HG03558 (cell line): ENCODE measurements around the gene RECQL5.

Experiments
- ATAC-seq: cut with Tn5 transposase; IDR thresholded peaks from one replicate; pipeline ENCODE4 v1.9.1; 2021; ENCODE audit warnings: moderate number of reproducible peaks; ENCODE audit not compliant: unreplicated experiment; ENCODE audit errors: extremely low read depth

Gene RECQL5

DNA sequence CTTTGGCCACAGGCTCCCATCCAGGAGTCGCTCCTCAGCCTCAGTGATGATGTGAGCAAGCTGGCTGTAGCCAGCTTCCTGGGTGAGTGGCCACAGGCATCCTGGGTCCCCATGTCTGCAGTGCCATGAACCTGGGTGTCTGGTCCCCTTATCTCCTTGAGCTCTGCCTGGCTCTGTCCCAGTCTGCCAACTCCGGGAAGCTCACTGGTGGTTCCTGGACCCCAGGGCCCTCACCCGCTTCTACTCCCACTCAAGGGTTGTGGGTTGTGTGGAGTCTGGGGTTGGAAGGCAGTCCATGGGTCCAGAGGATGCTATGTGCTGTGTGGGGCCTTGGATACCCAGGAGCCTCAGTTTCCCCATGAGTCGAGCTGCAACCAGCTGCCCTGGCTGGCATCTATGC, 45.5 kb downstream of the RECQL5 start:
- ATAC-seq: no peak

DNA sequence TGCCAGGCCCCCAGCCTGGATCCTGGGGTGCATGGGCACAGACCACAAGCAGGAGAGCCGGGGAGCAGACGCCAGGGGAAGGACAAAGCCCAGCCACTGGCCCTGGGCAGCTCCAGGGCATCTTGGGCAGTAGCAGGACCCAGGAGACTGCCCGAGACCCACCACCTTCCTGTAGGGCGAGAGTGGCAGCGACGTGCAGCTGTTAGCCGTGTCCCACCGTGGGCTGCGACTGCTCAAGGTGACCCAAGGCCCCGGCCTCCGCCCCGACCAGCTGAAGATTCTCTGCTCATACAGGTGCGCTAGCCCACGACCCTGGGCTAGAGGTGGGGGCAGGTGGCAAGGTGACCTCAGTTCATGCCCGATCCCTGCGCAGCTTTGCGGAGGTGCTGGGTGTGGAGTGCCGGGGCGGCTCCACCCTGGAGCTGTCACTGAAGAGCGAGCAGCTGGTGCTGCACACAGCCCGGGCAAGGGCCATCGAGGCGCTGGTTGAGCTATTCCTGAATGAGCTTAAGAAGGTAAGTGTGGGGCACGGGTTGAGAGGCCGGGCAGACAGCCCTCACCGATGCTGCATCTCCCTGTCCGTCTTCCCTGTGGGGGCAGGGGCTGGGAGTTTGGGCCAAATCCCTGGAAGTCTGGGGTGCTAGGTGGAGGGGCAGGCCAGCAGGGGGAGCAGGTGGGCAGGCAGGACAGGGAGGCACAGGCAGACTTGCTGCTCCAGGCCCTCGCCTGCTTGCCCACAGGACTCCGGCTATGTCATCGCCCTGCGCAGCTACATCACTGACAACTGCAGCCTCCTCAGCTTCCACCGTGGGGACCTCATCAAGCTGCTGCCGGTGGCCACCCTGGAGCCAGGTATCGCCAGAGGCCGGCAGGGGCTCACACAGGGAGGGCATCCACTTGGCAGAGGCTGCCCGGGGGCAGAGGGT, 47.2 kb downstream of the RECQL5 start:
- no peak for ATAC-seq

DNA sequence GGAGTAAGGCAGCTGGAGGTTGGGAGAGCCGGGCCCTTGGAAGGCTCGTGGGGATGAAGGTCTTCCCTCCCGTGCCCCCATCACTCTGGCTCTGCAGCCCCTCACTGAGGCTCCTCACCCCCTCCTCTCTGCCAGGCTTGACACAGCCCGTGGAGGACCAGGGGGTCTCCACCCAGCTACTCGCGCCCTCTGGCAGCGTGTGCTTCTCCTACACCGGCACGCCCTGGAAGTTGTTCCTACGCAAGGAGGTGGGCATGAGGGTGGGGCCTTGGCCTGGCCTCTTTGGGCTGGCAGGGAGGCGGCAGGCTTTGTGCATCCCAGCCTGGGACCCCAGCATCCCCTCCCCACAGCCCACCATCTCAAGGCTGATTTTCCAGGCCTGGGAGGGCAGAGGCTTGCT, 49.3 kb downstream of the RECQL5 start:
- no peak for ATAC-seq

DNA sequence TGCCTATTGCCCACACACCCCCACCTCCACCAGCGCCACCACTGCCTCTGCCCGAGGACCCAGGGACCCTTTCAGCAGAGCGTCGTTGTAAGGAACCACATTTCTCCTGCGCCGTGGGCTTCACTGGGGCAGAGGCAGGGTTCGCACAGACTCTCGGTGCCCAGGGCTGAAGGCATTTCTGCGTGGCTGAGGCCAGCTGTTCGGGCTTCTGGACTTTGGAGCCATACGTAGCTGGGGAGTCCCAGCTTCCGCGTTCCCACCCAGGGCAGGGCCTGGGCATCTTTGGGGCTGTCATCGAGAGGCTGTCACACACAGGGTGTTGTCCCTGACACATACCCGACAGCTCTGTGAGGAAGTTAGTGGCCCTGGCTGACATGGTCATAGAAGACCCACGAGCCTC, 49.7 kb downstream of the RECQL5 start:
- ATAC-seq: no peak

DNA sequence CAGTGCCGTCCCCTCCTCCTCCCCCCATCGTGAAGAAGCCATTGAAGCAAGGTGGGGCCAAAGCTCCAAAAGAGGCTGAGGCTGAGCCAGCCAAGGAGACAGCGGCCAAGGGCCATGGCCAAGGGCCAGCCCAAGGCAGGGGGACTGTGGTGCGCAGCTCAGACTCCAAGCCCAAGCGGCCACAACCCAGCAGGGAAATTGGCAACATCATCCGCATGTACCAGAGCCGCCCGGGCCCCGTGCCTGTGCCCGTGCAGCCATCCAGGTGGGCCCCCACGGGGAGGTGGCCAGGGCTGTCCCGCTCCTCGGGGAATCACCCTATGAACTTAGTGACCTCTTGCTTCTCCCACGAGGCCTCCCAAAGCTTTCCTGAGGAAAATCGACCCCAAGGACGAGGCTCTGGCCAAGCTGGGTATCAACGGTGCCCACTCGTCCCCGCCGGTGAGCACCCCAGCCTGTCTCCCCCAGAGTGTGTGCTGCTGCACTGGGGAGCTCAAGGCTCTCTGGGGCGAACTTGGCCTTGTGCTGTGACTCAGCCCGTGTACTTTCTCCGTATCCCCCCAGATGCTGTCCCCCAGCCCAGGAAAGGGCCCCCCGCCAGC, 50.3 kb downstream of the RECQL5 start:
- no peak for ATAC-seq

DNA sequence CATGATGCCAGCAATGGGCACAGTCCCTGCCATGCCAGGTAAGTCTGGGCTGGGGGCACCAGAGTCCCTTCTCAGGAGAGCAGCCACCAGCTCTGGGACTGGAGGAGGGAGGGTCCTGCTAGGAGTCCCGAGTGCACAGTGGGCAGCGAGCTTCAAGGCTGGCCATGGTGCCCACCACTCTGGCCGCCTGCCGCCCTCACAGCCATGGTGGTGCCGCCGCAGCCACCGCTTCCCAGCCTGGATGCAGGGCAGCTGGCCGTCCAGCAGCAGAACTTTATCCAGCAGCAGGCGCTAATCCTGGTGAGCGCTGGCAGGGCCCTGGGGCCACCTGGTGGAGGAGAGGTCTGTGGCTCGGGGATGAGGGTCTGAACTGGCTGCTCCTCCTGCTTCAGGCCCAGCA, 51.7 kb downstream of the RECQL5 start:
- no peak for ATAC-seq

DNA sequence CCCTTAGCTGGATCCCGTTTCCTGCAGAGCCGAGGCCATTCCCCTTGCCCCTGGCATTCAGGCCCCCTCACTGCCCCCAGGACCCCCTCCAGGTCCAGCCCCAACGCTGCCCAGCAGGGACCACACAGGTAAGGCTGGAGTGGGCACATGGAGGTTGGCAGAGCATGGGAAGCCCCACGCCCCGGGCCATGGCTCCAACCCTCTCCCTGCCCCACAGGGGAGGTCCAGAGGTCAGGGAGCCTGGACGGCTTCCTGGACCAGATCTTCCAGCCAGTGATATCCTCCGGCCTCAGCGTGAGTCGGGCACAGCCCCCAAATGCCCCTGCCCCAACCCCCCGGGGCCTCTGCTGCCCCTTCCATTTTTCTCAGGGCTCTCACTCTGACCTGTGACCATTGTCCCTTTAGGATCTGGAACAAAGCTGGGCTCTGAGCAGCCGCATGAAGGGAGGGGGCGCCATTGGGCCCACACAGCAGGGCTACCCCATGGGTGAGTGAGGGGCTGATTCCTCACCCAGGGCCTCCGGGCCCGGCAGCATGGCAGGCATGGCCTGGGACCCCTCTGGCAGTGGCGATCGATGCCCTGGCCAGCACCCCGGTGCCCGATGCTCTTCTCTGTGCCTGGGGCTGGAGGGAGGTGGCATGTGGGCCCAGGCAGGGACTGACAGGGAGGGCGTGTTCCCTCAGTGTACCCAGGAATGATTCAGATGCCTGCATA, 52.2 kb downstream of the RECQL5 start:
- ATAC-seq: no peak

DNA sequence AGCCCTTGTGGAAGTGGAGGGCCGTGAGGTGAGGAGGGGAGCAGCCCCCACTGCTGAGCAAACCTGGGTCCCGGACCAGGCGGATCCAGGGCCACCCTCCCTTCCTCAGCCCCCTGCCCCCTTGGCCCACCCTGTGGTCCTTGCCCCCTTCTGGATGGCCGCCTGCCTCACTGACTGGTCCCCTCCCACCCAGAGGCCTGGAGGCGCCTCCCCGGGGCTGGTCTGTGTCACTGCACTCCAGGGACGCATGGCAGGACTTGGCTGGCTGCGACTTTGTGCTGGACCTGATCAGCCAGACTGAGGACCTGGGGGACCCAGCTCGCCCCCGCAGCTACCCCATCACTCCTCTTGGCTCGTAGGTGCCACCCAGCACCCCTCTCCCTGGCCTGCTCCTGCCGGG, 52.9 kb downstream of the RECQL5 start:
- ATAC-seq: no peak

DNA sequence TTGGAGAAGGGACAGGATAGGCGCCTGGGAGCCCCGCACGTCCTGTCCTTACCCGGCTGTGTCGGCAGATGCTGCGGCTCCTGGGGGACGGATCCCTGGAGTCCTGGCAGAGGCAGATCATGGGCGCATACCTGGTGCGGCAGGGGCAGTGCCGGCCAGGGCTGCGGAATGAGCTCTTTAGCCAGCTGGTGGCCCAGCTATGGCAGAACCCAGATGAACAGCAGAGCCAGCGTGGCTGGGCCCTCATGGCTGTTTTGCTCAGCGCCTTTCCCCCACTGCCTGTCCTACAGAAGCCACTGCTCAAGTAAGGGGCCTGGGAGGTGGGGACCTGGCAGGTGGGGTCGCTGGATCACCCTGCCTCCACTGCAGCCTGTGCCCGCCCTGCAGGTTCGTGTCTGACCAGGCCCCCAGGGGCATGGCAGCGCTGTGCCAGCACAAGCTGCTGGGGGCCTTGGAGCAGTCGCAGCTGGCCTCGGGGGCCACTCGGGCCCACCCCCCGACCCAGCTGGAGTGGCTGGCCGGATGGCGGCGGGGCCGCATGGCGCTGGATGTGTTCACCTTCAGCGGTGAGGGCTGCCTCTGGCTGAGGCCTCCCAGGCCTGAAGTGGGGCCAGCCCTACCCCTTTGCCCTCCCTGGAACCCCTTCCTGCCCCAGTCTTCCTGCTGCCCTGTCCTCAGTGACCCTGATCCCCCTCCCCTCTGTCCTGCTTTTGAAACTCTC, 53.9 kb downstream of the RECQL5 start:
- ATAC-seq: no peak

DNA sequence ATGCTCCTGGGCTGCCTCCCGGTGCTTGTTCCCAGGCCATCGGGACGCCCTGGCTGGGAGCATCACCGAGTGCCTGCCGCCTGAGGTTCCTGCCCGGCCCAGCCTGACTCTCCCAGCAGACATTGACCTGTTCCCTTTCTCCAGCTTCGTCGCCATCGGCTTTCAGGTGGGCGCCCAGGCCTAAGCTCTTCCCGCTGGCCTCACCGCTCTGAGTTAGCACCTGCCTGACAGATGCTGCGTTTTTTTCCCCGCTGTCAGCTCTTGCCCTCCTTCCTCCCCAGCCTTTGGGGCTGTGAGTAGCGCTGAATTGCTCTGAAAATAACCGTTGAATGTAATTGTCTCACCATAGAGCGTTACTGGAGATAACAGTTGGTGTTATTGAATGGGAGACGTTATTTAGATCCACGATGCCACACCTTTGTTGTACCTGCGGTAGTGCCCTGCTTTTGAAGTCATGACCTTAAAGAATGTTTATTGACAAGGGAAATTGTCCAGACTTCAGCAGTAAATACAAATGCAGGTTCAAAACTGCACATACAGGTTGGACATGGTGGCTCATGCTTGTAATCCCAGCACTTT, 55.0 kb downstream of the RECQL5 start:
- ATAC-seq: no peak

DNA sequence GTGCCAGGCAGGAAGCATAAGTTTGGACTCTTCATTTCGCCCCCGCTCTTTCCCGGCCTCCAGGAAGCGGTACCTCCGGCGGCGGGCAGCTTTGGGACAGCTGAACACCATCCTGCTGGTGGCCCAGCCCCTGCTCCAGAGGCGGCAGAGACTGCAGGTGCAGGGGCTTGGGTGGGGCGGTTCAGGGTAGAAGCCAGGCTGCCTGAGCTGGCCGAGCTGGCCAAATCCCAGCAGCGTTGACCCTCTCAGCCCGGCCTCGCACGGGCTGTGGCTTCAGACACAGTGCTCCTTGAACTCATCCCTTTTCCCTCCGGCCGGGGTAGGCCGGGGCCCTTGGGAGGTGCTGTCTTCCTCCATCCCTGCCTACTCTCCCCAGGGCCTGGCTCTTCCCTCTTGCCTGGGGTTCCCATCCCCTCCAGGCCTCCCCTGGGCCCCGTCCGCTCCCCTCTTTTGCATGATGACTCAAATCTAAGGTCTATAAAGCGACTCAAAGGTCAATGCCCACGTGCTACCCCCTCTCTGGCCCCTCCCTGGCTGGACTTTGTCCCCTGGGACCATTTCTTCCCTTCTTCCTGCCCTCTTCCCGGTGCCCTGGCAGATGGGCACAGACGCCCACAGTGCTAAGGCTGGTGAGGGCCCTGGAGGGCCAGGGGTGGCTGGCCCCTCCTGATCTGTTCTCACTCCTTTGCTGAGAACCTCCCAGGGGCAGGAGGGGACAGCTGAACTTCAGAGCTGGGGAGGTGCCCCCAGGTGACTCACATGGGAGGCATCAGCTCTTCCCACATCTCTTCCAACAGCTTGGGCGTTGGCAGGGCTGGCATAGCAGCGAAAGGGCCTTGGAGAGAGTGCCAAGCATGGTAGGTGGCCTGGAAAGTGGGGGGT, 56.6 kb downstream of the RECQL5 start:
- ATAC-seq: no peak

DNA sequence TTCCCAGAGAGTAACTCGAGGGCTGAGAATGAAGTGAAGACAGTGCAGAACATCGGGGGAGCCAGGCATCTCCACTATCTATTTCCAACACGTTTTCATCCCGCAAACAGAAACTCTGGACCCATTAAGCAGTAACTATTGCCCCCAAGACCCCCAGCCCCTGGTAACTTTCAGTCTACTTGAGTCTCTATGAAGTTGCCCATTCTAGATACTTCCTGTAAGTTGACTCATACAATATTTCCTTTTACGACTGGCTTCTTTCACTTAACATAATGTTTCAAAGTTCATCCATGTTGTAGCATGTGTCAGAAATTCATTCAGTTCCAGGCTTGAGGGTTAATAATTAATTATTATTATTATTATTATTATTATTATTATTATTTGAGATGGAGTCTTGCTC, 59.9 kb downstream of the RECQL5 start:
- ATAC-seq: no peak

DNA sequence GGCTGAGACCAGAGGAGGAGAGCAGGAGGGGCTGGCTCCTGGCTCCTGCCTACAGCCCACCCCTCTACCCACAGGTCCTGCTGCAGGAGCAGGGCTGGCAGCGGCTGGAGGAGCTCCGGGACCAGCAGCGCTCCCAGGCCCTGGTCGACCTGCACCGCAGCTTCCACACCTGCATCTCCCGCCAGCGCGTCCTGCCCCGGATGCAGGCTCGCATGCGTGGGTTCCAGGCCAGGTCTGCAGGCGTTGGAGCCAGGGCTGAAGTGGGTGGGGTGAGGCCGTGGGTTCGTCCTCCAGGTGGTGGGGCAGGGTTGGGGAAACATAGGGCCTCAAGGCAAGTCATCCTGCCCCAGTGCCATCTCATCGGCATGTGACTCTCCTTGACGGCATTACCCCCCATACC, 61.2 kb downstream of the RECQL5 start:
- no peak for ATAC-seq

DNA sequence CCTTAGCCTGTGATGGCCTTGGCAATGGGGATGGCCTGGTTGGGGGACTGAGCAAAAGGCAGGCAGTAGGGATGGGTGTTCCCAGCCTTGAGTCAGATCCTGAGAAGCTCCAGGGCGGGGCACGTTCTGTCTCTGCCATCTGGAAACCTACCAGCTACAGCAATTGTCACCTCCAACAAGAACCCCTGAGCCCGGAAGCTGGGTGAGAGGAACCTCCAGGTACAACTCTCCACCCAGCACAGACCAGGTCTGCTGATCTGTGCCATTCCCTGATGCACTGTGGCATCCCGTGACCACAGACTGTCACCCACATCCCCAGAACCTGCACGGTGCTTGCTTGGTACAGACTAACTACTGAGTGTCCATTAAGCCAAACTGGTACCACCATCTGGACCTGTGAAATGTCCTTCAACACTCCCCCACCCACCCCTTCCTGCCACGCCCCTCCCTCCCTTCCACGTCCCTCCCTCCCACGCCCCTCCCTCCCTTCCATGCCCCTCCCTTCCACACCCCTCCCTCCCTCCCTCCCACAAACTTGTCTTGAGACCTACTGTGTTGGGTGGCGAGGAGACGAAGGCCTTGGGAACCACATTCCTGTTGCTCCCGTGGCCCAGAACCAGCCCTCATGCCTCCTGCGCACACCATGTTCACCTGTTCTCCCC, 62.8 kb downstream of the RECQL5 start:
- ATAC-seq: no peak

DNA sequence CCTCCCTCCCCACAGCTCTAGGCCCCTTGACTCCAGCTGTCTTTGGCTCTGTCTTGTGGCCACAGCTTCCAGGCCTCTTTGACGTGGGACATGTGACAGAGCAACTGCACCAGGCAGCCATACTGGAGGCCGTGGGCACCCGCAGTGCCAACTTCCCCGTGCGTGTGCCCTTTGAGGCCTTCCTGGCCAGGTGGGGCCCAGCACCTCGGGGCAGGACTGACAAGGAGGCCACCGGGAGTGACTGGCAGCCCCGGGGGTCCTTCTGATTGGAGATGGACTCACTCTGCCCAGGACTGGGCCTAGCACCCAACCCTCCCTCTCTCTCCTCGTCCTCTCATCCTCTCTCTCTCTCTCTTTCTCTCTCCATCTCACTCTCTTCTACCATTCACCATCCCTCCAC, 63.8 kb downstream of the RECQL5 start:
- no peak for ATAC-seq

DNA sequence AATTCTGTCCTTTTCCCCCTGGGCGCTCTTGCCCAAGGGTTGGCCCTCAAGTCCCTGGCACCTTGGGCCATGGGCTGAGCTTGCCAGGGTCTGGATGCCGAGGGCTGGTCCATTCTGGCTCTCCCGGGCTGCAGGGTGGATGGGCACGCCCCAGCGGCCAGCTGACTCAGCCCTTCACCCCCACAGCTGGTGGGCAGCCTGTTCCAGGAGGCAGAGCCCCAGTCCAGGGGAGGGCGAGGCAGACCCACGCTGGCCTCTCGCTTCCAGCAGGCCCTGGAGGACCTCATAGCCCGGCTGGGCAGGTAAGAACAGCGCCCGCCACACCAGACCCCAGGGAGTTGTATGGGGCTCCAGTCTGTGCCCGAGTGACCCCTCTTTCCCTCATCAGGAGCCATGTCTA, 64.3 kb downstream of the RECQL5 start:
- no peak for ATAC-seq

DNA sequence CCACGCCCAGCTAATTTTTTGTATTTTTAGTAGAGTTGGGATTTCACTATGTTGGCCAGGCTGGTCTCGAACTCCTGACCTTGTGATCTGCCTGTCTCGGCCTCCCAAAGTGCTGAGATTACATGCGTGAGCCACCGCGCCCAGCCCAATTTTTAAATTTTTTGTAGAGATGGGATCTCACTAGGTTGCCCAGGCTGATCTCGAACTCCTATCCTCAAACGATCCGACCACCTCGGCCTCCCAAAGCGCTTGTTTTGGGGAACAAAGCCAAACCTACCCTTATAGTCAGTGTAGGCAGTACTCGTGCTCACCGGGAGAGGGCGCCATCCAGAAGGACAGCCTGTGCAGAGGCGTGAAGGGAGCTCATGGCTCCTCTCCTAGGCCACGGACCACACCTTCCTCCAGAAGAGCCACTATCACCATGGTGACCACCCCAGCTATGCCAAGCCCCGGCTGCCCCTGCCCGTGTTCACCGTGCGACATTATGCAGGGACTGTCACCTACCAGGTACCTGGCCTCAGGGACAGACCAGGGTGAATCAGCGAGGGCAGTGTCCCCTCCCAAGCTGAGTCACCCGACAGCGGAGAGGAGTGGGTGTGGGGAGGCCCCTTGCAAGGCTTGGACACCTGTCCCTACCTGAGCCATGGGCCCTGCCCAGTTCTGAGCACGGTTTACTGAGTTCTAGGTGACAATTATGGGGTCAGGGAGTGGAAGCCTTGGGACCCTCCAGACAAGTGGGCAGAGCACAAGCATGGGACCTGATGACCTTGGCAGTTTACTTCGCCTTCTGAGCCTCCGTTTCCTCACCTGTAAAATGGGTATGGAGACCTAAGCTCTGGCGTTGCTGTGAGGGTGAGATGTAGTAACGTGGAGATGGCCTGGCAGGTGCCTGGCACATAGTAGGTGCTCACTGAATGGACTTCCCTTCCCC, 65.6 kb downstream of the RECQL5 start:
- ATAC-seq: no peak
